B cell (primary cell): ENCODE results near the gene SLC44A2. TPM values are rescaled to one million over a fixed set of nuclear protein-coding genes. Genes with fewer than 3 reads are reported as not detected.

Experiments used
- ATAC-seq: fragments of 200-7000 bp; cut with Tn5 transposase; one replicate; pipeline ENCODE4 v1.10.0; 2021; ENCODE audit warnings: low read depth, mild to moderate bottlenecking, moderate number of reproducible peaks, moderate library complexity
- CTCF ChIA-PET: fragments of 350-600 bp; sonication (Branson Sonifier 250); formaldehyde crosslinking; loops from one replicate; lab custom pipeline; 2021; ENCODE audit warnings: antibody characterized with exemption, inconsistent platforms; lab: Charles Lee
- POLR2A ChIA-PET: fragments of 350-600 bp; sonication (Branson Sonifier 250); formaldehyde crosslinking; loops from one replicate; lab custom pipeline; 2021; ENCODE audit warnings: antibody characterized with exemption; lab: Charles Lee
- DNase-seq: peaks from one replicate; pipeline ENCODE4 v3.0.0; 2013
- H2AFZ ChIP-seq: 2 replicates; pipeline ENCODE4 v1.6.1; 2012; ENCODE audit warnings: mild to moderate bottlenecking, low read depth, low read length; ENCODE audit not compliant: insufficient read depth, poor library complexity, severe bottlenecking
- H3K27ac ChIP-seq, 2 donors: 1 replicate in 1 of 2; 2 replicates in 1 of 2; pipeline ENCODE4 v1.5.1; 2012 to 2013; ENCODE audit warnings: low read length in 2 of 2, mild to moderate bottlenecking in 2 of 2, moderate library complexity in 1 of 2
- H3K27me3 ChIP-seq, 4 experiments: fragments of 200-600 bp in 1 of 4; sonication (generic) in 1 of 4; replicated peaks in 1 of 4; 1 replicate in 2 of 4; 2 replicates in 2 of 4; pipeline versions ENCODE4 v1.6.1 to v1.7.0; 2013 to 2016; ENCODE audit warnings: low read length in 3 of 4, mild to moderate bottlenecking in 2 of 4, mixed read lengths in 1 of 4, moderate library complexity in 1 of 4; ENCODE audit not compliant: insufficient read depth in 4 of 4, control insufficient read depth in 3 of 4; ENCODE audit errors: control extremely low read depth in 1 of 4
- H3K36me3 ChIP-seq, 2 experiments: replicated peaks in 1 of 2; 1 replicate in 1 of 2; 2 replicates in 1 of 2; pipeline versions ENCODE4 v1.6.1 to v1.7.1; 2013; ENCODE audit warnings: low read length in 1 of 2; ENCODE audit not compliant: insufficient read depth in 2 of 2, control insufficient read depth in 1 of 2; ENCODE audit errors: control extremely low read depth in 1 of 2, extremely low read depth in 1 of 2
- H3K4me1 ChIP-seq, 2 donors: fragments of 200-600 bp in 1 of 2; sonication (generic) in 1 of 2; 1 replicate in 1 of 2; 2 replicates in 1 of 2; pipeline versions ENCODE4 v1.5.1 to v1.6.1; 2013 to 2017; ENCODE audit warnings: low read length in 2 of 2; ENCODE audit not compliant: control insufficient read depth in 2 of 2, insufficient read depth in 2 of 2
- H3K4me2 ChIP-seq: replicated peaks from 2 replicates; pipeline ENCODE3; 2012; ENCODE audit warnings: mild to moderate bottlenecking, low read depth, low read length; ENCODE audit not compliant: poor library complexity, severe bottlenecking
- H3K4me3 ChIP-seq, 5 experiments: fragments of 200-600 bp in 1 of 5; sonication (generic) in 1 of 5; 1 replicate in 3 of 5; 2 replicates in 2 of 5; pipeline versions ENCODE4 v1.5.1 to v1.7.0; 2011 to 2016; ENCODE audit warnings: low read length in 4 of 5, mild to moderate bottlenecking in 4 of 5, low read depth in 2 of 5, control low read depth in 1 of 5, moderate library complexity in 1 of 5; ENCODE audit not compliant: insufficient read depth in 1 of 5; ENCODE audit errors: control extremely low read depth in 1 of 5, extremely low read depth in 1 of 5
- H3K79me2 ChIP-seq: fragments of 200-600 bp; sonication (generic); one replicate; pipeline ENCODE4 v1.6.0; 2016; ENCODE audit warnings: low read length; ENCODE audit not compliant: control insufficient read depth, insufficient read depth
- H3K9ac ChIP-seq: fragments of 200-600 bp; sonication (generic); 2 replicates; pipeline ENCODE4 v1.6.1; 2017; ENCODE audit warnings: mild to moderate bottlenecking, low read length, moderate library complexity
- H3K9me3 ChIP-seq, 3 donors: one replicate each; pipeline versions ENCODE4 v1.6.1 to v1.7.1; 2013; ENCODE audit warnings: low read length in 2 of 3; ENCODE audit not compliant: control insufficient read depth in 2 of 3, insufficient read depth in 1 of 3; ENCODE audit errors: control extremely low read depth in 1 of 3
- H4K20me1 ChIP-seq: 2 replicates; pipeline ENCODE4 v1.6.0; 2012; ENCODE audit warnings: mild to moderate bottlenecking, low read length; ENCODE audit not compliant: insufficient read depth, control insufficient read depth, poor library complexity, severe bottlenecking
- H3K27ac Mint-ChIP-seq: one replicate; pipeline ENCODE4 v1.8.0; 2021; ENCODE audit warnings: mixed read lengths
- H3K27me3 Mint-ChIP-seq: one replicate; pipeline ENCODE4 v1.8.0; 2021; ENCODE audit warnings: mixed read lengths
- H3K4me1 Mint-ChIP-seq: one replicate; pipeline ENCODE4 v1.8.0; 2021; ENCODE audit warnings: mixed read lengths
- H3K4me3 Mint-ChIP-seq: one replicate; pipeline ENCODE4 v1.8.0; 2021; ENCODE audit warnings: mixed read lengths
- H3K9me3 Mint-ChIP-seq: one replicate; pipeline ENCODE4 v1.8.0; 2022; ENCODE audit warnings: mixed read lengths; ENCODE audit not compliant: insufficient read depth
- CTCF ChIP-seq: fragments of 200-600 bp; IDR thresholded peaks from one replicate; pipeline ENCODE4 v1.8.0; 2022; ENCODE audit warnings: antibody characterized with exemption, mild to moderate bottlenecking
- EZH2 ChIP-seq: IDR thresholded peaks from 2 replicates; pipeline ENCODE4 v1.6.1; 2012; ENCODE audit warnings: borderline replicate concordance, low read depth, mild to moderate bottlenecking, moderate library complexity, low read length; ENCODE audit not compliant: insufficient read depth, poor library complexity, severe bottlenecking
- WGBS: methylation state at CpG from one replicate; pipeline ENCODE4 v1.1.5; 2013; ENCODE audit warnings: missing lambda C conversion rate; ENCODE audit not compliant: insufficient coverage; 5-methylcytosine and 5-hydroxymethylcytosine counted together
- intact Hi-C: fragments of 100-400 bp; cut with micrococcal nuclease; formaldehyde crosslinking; loops from one replicate; pipeline ENCODE4 v1.10.0; 2022
- polyA plus RNA-seq: library from polyadenylated mRNA; depleted of rRNA; stranded (reverse); fragments of >200 nt; gene quantifications from 2 replicates; pipeline ENCODE4 v1.2.3, GENCODE V29; 2012
- total RNA-seq, 2 donors: library from RNA; stranded (reverse); fragments of 120-200 nt in 1 of 2; gene quantifications; 1 replicate in 1 of 2; 2 replicates in 1 of 2; pipeline versions ENCODE4 v1.2.3 to v1.2.4, GENCODE V29; 2013 to 2022

The SLC44A2 gene
- total and polyA plus RNA-seq, 2 donors (not counting 1 experiment from before 2014, with no cell fraction given), result 245 to 369 TPM

GRCh38 chr19:10679743-10680142, 54.4 kb downstream of the SLC44A2 start:
- POLR2A ChIA-PET, result no interaction called here
- no peak for TF ChIP-seq CTCF
- TF ChIP-seq EZH2, result no peak
- DNase-seq (no peak), ATAC-seq (no peak)
- no peaks in the 10 kb centered on the region for H3K4me1 ChIP-seq
- peaks cover 4 to 92% of the 10 kb centered on the region in 2 experiments for H3K36me3 ChIP-seq
- no peak overlapping the region for H3K4me3 Mint-ChIP-seq
- H3K27ac Mint-ChIP-seq, result no peak overlapping the region
- CTCF ChIA-PET, result interaction anchor here (0.6 to 1.6 kb wide), 4 partner anchors 18 to 446 kb away, joined by 3 to 4 read pairs (median 4); no protein-coding TSS in a partner anchor
- H3K4me1 Mint-ChIP-seq, result no peaks in the 10 kb centered on the region
- H4K20me1 ChIP-seq, result peaks cover 89% of the 10 kb centered on the region
- no peak overlapping the region for H3K9ac ChIP-seq
- 95% methylated on average over 17 of the region's 18 CpGs for WGBS
- intact Hi-C loops, result no loop called here
- peaks cover 77% of the 10 kb centered on the region for H3K79me2 ChIP-seq
- no peaks in the 10 kb centered on the region for H3K27me3 ChIP-seq
- H3K4me2 ChIP-seq, result no peak overlapping the region
- H3K9me3 ChIP-seq, result no peaks in the 10 kb centered on the region
- no peak overlapping the region for H3K4me3 ChIP-seq
- no peak overlapping the region for H2AFZ ChIP-seq
- H3K9me3 Mint-ChIP-seq, result no peaks in the 10 kb centered on the region
- no peaks in the 10 kb centered on the region for H3K27me3 Mint-ChIP-seq
- no peak overlapping the region for H3K27ac ChIP-seq

- Histone ChIP-seq H3K4me2 (no peak overlapping the region), H3K4me1 (no peaks in the 10 kb centered on the region), H3K36me3 (peaks cover 3 to 88% of the 10 kb centered on the region in 2 experiments), H4K20me1 (peaks cover 83% of the 10 kb centered on the region), H3K4me3 (no peak overlapping the region), H3K9me3 (no peaks in the 10 kb centered on the region), H3K27ac (no peak overlapping the region), H2AFZ (no peak overlapping the region), H3K9ac (no peak overlapping the region), H3K27me3 (no peaks in the 10 kb centered on the region), H3K79me2 (peaks cover 72% of the 10 kb centered on the region)
- TF ChIP-seq CTCF, result no peak
- TF ChIP-seq EZH2, result no peak
- CTCF ChIA-PET, result interaction anchor here (0.6 to 1.6 kb wide), 3 partner anchors 17 to 174 kb away, joined by 3 to 4 read pairs (median 3); no protein-coding TSS in a partner anchor
- no peaks in the 10 kb centered on the region for H3K27me3 Mint-ChIP-seq
- 95% methylated on average over 12 of the region's 15 CpGs for WGBS
- ATAC-seq (no peak), DNase-seq (no peak)
- POLR2A ChIA-PET, result no interaction called here
- H3K4me1 Mint-ChIP-seq, result no peaks in the 10 kb centered on the region
- no peak overlapping the region for H3K4me3 Mint-ChIP-seq
- H3K9me3 Mint-ChIP-seq, result no peaks in the 10 kb centered on the region
- no peak overlapping the region for H3K27ac Mint-ChIP-seq
- intact Hi-C loops, result no loop called here
Measured at GRCh38 chr19:10680545-10681135, 55.3 kb downstream of the SLC44A2 start.
